IPS DF 4.7 (cell line): ENCODE results near the gene PCSK7.
"Not testable (repeated sequence)": the region's sequence is repeated elsewhere in the genome, so short reads cannot be mapped to it uniquely, and the experiment has no call there.

Experiments used
- DNase-seq: peaks from one replicate; pipeline ENCODE4 v3.0.0-alpha.2; 2013; ENCODE audit warnings: low spot score; ENCODE audit errors: extremely low read depth

Gene PCSK7, protein sequence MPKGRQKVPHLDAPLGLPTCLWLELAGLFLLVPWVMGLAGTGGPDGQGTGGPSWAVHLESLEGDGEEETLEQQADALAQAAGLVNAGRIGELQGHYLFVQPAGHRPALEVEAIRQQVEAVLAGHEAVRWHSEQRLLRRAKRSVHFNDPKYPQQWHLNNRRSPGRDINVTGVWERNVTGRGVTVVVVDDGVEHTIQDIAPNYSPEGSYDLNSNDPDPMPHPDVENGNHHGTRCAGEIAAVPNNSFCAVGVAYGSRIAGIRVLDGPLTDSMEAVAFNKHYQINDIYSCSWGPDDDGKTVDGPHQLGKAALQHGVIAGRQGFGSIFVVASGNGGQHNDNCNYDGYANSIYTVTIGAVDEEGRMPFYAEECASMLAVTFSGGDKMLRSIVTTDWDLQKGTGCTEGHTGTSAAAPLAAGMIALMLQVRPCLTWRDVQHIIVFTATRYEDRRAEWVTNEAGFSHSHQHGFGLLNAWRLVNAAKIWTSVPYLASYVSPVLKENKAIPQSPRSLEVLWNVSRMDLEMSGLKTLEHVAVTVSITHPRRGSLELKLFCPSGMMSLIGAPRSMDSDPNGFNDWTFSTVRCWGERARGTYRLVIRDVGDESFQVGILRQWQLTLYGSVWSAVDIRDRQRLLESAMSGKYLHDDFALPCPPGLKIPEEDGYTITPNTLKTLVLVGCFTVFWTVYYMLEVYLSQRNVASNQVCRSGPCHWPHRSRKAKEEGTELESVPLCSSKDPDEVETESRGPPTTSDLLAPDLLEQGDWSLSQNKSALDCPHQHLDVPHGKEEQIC

DNA sequence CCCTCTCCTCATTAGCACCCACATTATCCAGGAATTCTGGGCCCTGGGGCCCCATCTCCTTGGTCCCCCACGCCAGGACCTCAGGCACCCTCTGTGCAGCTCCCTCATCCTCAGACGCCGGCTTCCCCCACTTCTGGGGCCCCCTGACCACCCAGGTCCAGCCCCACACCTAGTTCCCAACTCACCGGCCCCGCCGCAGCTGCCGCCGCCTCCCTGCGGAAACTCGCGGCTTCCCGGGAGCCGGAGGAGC lies at the start of gene PCSK7:
Gene PCSK7, minus strand, starts transcription at position 232 of the 250 bp plus-strand sequence. CDS start 2,229 bp downstream, outside the sequence.
- no peak for DNase-seq

DNA sequence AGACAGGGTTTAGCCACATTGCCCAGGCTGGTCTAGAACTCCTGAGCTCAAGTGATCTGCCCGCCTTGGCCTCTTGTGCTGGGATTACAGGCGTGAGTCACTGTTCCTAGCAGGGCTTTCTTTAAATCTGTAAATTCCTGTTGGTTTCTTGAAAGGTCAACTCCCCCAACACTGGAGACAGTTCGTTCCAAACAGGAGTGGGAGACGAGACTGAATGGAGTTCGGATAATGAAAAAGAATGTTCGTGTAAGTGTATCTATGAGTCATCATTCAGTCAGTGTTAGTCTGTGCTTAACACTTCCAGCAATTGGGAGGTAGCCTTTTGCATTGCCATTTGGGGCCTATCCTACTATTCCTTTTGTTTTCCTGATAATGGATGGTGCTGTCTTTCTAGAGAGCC lies 49.3 kb upstream of the PCSK7 start:
- DNase-seq = no peak

DNA sequence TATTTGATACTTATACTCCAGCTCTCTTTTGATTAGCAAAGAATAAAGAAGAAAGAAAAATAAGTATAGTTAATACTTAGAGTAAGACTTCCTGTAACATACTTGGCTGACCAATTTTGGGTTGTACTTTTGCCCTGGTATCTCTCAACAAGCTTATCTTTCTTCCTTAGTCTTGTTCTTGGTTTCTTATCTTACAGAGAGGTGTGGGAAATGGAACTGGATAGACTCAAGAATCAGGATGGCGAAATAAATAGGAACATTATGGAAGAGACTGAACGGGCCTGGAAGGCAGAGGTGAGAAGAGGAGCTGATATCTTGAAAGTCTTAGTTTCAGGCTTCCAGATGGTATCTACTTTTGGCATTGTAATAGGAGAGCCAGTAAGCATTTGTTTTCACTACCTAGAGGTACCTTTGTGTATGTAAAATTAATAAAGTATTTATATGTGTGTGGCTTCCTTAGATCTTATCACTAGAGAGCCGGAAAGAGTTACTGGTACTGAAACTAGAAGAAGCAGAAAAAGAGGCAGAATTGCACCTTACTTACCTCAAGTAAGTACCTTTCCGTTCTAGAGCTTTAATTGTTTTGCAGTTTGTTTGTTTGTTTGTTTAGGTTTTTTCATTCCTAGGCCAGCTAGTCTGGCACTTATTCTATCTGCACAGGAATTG lies 48.0 kb upstream of the PCSK7 start:
- no peak for DNase-seq

DNA sequence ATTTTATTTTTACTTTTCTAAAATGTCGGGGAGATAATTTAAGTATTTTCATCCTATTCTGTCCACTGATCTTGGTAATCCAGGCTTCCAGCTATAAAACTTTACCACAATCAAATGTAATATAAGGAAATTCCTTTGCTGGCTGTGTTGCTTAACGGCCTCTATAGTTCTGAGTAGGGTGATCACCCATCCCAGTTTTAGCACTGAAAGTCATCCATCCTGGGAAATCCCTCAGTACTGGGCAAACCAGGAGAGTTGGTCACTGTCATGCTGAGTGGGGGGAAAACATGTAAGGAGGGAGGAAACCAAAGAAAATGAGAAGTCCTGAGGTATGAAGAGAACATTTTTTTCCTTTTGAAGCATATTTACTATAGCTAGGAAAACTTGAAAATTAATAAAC lies 46.5 kb upstream of the PCSK7 start:
- DNase-seq = no peak

DNA sequence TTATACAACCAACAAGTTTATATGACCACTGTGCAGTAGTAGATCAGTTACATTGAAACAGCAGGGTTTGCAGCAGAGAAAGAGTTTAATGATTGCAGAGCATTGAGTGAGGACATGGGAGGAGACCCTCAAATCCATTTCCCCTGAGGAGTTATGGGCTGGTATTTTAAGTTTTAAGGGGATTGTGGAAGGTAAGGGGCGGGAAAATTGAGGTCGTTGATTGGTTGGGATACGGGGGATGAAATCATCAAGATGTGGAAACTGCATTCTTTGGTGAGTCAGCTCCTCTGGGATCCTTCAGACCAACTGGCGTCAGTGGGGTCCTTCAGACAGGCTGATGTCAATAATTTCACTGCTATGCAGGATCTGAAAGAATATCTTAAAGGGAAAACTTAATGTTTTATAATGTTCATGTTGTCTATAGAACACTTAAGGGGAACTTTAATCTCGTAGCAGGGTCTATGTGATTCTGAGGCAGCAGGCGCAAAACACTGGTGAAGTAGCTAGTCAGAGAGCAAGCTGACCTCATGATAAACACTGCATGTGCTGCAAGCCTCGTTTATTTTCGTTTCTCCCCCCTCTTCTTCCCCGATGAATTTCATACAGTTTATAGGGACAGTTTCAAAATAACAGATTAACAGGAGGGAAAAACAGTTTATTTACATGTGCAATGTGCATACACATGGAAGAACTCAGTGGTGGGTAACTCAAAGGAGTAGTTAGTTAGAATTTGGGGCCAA lies 41.8 kb upstream of the PCSK7 start:
- no peak for DNase-seq

DNA sequence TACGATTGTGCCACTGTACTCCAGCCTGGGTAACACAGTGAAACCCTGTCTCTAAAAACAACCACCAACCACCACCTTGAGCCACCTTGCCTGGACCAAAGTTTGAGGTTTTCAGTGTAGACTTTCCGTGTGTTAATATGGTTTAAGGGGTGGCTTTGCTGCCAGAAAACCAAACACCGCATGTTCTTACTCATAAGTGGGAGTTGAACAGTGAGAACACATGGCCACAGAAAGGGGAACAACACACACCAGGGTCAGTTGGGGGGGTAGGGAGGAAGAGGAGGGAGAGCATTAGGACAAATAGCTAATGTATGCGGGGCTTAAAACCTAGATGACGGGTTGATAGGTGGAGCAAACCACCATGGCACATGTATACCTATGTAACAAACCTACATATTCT lies 40.3 kb upstream of the PCSK7 start:
- DNase-seq = not testable (repeated sequence)

DNA sequence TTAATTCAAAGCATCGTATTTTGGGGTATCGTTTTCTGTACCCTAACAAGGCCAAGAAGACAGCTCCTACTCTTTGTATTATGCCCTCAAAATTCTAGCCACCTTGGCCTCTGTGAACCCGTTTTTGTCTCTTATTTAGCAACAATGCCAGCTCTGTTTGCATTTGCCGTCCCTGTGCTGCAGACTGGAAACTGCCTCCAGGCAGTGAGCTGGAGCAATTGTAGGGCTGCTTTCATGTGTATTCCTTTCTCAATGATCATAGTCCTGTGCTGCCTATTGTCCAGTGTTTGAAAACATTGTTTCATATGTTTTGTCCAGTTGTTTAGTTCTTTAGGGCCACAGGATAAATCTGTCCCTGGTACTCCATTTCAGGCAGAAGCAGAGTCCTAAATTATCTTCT lies 39.3 kb upstream of the PCSK7 start:
- no peak for DNase-seq

DNA sequence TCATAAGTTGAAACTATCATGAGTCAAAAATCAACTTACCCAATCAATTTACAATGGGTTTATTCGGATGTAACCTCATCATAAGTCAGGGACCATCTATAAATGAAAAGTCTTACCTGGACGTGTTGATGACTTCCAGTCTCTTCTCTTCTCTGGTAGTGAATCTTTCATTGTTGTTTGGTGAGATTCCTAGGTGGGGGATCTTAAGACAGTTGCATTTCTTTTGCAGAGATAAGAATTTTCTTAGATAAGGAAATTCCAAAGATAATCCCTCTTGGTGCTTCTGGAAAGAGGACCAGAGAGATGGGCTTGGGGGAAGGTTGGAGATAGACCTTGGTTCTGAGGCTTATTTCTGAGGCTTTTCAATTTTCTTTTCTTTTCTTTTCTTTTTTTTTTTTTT lies 38.0 kb upstream of the PCSK7 start:
- no peak for DNase-seq

DNA sequence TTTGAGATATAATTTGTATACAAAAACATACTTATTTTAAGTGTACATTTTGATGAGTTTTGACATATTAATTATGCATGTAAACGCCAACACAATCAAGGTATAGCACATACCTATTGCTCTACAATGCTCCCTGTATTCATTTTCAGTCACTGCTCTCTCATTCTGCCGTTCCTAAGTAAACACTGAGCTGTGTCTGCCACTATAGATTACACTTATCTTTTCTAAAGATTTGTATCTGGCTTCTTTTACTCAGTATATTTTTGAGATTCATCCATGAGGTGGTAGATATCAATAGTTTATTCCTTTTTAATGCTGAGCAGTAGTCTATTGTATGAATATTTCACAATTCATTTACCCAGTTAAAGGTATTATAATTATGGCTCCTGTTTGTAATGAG lies 33.9 kb upstream of the PCSK7 start:
- no peak for DNase-seq

DNA sequence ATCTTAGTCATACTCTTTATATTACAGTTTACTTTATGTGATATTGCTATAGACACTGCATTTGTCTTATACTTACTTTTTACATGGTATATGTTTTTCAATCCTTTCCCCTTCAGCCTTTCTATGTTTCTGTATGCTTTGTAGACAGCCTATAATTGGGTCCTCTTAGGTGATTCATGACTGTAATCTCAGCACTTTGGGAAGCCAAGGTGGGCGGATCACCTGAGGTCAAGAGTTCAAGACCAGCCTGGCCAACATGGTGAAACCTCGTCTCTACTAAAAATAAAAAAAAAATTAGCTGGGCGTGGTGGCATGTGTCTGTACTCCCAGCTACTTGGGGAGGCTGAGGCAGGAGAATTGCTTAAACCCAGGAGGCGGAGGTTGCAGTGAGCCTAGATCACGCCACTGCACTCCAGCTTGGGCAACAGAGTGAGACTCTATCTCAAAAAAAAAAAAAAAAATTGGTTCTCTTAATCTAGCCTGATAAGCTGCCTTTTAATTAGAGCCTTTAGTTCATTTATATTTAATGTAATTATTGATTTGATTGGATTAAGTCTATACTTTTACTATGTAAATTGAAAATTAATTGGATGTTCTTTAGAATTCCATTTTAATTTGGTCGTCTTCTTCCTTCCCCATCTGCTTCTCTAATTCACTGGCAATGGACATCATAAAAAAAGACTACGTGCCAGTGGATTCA lies 32.9 kb upstream of the PCSK7 start:
- not testable (repeated sequence) for DNase-seq

DNA sequence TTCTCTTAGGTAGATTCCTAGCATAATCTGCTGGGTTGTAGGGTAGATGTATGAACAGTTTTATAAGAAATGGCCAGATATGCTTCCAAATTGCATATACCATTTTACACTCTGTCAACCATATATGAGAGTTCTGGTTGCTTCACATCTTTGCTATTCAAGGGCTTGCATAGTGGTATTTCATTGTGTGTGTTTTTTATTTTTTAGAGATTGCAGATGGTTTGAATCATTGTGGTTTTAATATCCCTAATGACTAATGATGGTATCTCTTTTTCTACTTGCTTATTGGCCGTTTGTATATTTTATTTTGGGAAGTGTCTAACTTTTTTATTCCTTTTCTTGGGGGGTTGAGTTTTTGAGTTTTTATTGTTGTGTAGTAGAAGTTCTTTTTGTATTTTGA lies 27.5 kb upstream of the PCSK7 start:
- no peak for DNase-seq

DNA sequence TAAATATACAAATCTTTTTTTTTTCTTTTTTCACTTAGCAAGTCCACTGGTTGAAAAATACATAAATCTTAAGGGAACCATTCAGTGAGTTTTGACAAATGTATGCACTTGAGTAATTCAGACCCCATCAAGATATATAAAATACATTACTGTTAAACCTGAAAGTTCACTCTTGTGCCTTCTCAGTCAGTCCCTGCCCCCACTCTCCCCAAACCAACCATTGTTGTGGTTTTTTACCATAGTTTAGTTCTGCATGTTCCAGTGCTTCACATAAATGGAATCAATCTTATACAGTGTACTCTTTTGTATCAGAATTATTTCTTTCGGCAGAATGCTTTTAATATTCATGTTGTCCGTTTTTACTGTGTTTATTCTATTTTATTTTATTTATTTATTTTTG lies 26.7 kb upstream of the PCSK7 start:
- no peak for DNase-seq

DNA sequence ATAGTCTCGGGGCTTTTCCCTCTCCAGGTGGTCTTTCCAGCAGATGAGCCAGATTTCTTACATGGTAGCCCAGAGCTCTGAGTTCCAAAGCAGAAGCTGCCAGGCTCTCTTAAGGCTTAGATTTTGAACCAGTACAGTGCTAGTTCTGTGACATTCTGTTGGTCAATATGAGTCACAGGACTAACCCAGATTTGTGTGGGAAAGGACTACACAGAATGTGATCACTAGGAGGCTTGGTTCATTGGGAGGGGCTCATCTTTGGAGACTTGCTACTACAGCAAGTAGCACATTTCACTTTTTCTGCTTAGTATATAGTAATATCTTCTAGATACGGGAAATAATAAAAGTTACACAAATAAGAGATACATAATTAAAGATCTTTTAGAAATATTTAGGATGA lies 24.7 kb upstream of the PCSK7 start:
- no peak for DNase-seq

DNA sequence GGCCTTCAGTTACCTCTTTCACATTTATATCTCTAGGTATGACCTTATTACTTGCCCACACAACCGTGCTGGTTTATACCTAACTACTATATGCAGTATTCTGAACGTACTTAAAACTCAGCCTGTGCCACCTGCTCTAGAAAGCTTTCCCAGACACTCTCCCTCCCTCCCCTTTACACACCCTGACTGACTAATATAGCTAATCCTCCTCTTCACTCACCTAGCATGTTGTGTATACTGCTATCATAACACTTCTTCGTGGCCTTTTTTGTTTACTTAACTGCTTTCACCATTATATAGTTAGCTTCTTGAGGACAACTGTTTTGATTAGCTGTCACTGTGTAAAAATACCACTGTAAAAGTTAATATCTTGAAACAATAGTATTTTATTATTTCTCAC lies 24.1 kb upstream of the PCSK7 start:
- DNase-seq = no peak

DNA sequence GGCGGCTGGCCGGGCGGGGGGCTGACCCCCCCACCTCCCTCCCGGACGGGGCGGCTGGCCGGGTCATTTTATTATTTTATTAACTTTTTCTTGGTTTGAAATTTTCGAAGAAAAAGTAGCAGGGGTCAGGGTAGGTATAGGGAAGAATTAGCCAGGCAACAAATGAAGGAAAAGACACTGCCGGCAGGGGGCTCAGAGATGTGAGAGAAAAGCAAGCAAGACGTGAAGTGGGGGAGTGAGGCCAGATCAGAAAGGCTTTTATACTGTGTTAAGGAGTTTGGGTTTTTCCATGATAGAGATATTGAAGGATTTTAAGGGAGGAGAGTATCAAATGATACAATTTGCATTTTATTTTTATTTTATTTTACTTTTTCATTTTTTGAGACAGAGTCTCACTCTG lies 19.6 kb upstream of the PCSK7 start:
- no peak for DNase-seq

DNA sequence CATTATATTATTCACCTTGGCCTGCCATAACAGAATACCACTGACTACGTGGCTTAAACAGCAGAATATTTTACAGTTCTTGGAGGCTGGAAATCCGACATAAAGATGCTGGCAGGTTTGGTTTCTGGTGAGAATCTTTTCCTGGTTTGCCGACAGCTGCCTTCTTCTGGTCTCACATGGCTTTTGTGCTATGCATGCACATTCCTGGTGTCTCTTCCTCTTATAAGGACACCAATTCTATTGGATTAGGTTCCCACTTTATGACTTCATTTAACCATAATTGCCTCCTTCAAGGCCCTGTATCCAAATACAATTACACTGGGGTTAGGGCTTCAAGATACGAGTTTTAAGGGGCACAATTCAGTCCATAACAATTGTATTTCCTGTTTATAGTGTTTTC lies 17.7 kb upstream of the PCSK7 start:
- DNase-seq = no peak

DNA sequence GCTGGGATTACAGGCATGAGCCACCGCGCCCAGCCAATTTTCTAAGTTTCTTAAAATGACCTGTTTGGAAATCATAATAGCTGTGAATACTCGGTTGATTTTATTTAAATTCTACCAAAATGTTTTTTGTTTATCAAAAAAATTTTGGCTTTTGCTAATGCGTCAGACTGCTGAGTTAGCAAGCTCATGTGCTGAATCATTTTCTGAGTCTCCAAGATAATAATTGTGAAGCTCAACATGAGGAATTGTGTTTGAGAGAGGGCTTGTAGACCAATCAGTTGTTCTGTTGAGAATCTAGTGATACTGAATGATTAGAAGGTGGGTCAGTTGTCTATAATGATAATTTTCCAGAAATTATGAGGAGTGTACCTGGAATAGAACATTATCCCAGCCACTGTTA lies 16.5 kb upstream of the PCSK7 start:
- no peak for DNase-seq

DNA sequence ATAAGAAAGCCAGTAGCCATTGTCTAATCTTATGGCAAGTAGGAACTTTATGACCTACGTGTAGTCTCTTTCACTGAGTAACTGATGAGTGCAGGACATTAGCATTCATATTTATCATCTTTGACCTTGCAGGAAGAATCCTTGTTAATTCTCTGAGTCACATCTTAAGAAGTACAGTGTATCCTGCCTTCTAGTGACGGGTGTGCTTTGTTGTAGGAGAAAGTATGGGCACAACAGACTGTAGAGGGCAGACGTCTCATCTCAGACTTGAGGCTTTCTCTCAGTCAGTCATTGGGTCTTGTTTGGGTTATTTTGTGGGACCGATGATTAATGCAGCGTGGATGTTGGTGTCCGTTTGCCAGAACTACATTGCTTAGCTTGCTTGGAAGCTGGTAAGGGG lies 7.4 kb upstream of the PCSK7 start:
- DNase-seq = no peak

DNA sequence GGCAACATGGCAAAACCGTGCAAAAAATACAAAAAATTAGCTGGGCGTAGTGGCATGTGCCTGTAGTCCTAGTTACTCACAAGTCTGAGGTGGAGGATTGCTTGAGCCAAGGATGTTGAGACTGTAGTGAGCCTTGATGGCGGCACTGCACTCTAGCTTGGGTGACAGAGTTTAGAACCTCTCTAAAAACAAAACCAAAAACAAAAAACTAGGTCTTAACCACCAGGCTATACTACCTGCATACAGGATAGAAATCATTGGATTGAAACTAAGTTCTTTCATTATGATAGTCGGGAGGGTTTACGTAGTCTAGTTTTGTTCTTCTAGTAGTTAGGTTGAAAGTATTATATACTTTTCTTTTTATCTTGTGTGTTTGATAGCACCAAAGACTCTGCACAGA lies 6.3 kb upstream of the PCSK7 start:
- no peak for DNase-seq

DNA sequence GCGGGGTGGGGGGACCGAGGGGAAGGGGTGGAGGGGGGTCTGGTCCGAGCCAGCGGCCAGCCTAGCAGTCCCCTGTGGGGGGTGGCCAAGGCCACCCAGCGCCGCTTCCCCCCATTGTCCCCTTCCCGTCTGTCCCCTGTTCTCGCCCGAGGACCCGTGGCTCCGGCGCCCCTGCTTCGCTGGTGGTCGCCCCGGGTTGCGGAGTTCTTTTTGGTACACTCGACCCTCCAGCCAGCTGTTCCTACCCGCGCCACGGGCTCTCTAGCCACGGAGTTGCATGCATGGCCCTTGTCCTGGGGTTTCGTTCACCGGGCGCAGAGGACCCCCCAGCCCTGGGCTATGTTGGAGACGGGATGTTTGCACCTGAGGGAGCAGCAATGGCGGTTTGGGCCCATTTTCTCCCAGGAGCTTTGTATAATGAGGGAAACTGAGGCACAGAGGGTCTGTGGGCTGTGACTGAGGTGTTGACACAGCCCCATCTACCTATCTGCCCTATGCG lies 1.1 kb upstream of the PCSK7 start:
- no peak for DNase-seq
